HCT116 (cell line): ENCODE data around the gene CREBZF.

Experiments used
- ATF3 ChIP-seq: IDR thresholded peaks from 2 replicates; pipeline ENCODE4 v1.6.1; 2012
- CEBPB ChIP-seq: IDR thresholded peaks from 2 replicates; pipeline ENCODE4 v1.6.1; 2012; ENCODE audit warnings: low read depth
- CTCF ChIP-seq, 3 experiments: fragments of 200-600 bp in 1 of 3; sonication (generic) in 1 of 3; IDR thresholded peaks in 2 of 3; conservative IDR thresholded peaks in 1 of 3; 2 replicates each; pipeline ENCODE4 v1.5.1; 2012 to 2017; ENCODE audit warnings: low read depth in 2 of 3, low read length in 2 of 3, antibody characterized with exemption in 1 of 3, borderline replicate concordance in 1 of 3, control low read depth in 1 of 3, mild to moderate bottlenecking in 1 of 3, mixed read lengths in 1 of 3, mixed run types in 1 of 3, moderate library complexity in 1 of 3; ENCODE audit not compliant: insufficient read depth in 1 of 3
- EZH2 ChIP-seq: fragments of 200-600 bp; sonication (generic); IDR thresholded peaks from 2 replicates; pipeline ENCODE4 v1.6.1; 2017; ENCODE audit warnings: antibody characterized with exemption, mixed run types
- POLR2A ChIP-seq: IDR thresholded peaks from 2 replicates; pipeline ENCODE4 v1.7.0; 2011; ENCODE audit warnings: borderline replicate concordance; ENCODE audit not compliant: insufficient read depth, insufficient read length; ENCODE audit errors: extremely low read depth
- POLR2AphosphoS5 ChIP-seq: IDR thresholded peaks from 2 replicates; pipeline ENCODE4 v1.6.1; 2011; ENCODE audit warnings: mild to moderate bottlenecking, low read depth, low read length, moderate library complexity
- SIN3A ChIP-seq: IDR thresholded peaks from 2 replicates; pipeline ENCODE4 v1.6.1; 2012; ENCODE audit warnings: low read depth
- SP1 ChIP-seq: IDR thresholded peaks from 2 replicates; pipeline ENCODE4 v1.6.1; 2012; ENCODE audit warnings: low read depth
- YY1 ChIP-seq: IDR thresholded peaks from 2 replicates; pipeline ENCODE4 v1.6.1; 2011; ENCODE audit warnings: low read length, low read depth, moderate library complexity, mild to moderate bottlenecking; ENCODE audit not compliant: insufficient replicate concordance; ENCODE audit errors: extremely low read depth

- TF ChIP-seq CTCF (IDR thresholded peaks at IDR 0.05 in 2 of 3, conservative IDR thresholded peaks at IDR 0.05 in 1 of 3; ENCODE audit: borderline replicate concordance in 1 of 3, insufficient read depth in 1 of 3, low read depth in 2 of 3, low read length in 2 of 3) (no peak), CEBPB (no peak), ATF3 (no peak), POLR2A (no peak), YY1 (no peak), POLR2AphosphoS5 (no peak), SIN3A (no peak), EZH2 (no peak), SP1 (no peak)
Measured at GRCh38 chr11:85704967-85705366, 40.0 kb upstream of the CREBZF start.
